Spleen (tissue), 11 donors: Measurements from ENCODE around the gene TEAD1. TPM values are rescaled to one million over a fixed set of nuclear protein-coding genes. Genes with fewer than 3 reads are reported as not detected.

Source experiments
- DNase-seq: peaks from one replicate; pipeline ENCODE4 v3.0.0-alpha.2; 2020
- H3K27ac ChIP-seq, 8 donors: fragments of 200-600 bp; sonication (generic) in 7 of 8; 1 replicate in 4 of 8; 2 replicates in 4 of 8; pipeline versions ENCODE4 v1.5.0 to v1.8.0; 2016 to 2021; ENCODE audit warnings: inconsistent platforms in 4 of 8, mild to moderate bottlenecking in 4 of 8, moderate library complexity in 1 of 8
- H3K27me3 ChIP-seq, 7 donors: fragments of 200-600 bp; sonication (generic) in 6 of 7; replicated peaks in 1 of 7; 1 replicate in 4 of 7; 2 replicates in 3 of 7; pipeline versions ENCODE4 v1.5.0 to v1.8.0; 2016 to 2021; ENCODE audit warnings: inconsistent platforms in 3 of 7, mild to moderate bottlenecking in 1 of 7
- H3K36me3 ChIP-seq, 6 donors: fragments of 200-600 bp; sonication (generic) in 5 of 6; 1 replicate in 4 of 6; 2 replicates in 2 of 6; pipeline versions ENCODE4 v1.5.0 to v1.8.0; 2016 to 2021; ENCODE audit warnings: inconsistent platforms in 2 of 6
- H3K4me1 ChIP-seq, 6 donors: fragments of 200-600 bp; sonication (generic) in 5 of 6; 1 replicate in 3 of 6; 2 replicates in 3 of 6; pipeline versions ENCODE4 v1.5.0 to v1.8.0; 2016 to 2021; ENCODE audit warnings: inconsistent platforms in 3 of 6
- H3K4me3 ChIP-seq, 8 donors: fragments of 200-600 bp; sonication (generic) in 7 of 8; 1 replicate in 4 of 8; 2 replicates in 4 of 8; pipeline versions ENCODE4 v1.5.0 to v1.8.0; 2016 to 2021; ENCODE audit warnings: inconsistent platforms in 4 of 8, mild to moderate bottlenecking in 4 of 8, moderate library complexity in 2 of 8
- H3K9me3 ChIP-seq, 8 donors: fragments of 200-600 bp; sonication (generic) in 7 of 8; 1 replicate in 4 of 8; 2 replicates in 4 of 8; pipeline versions ENCODE4 v1.5.0 to v1.8.0; 2016 to 2021; ENCODE audit warnings: inconsistent platforms in 4 of 8
- CTCF ChIP-seq, 11 experiments: fragments of 200-600 bp in 7 of 11; fragments of 450-650 bp in 4 of 11; sonication (generic) in 4 of 11; IDR thresholded peaks in 8 of 11; conservative IDR thresholded peaks in 3 of 11; 1 replicate in 7 of 11; 2 replicates in 4 of 11; pipeline versions ENCODE4 v1.4.0 to v1.8.0; 2016 to 2021; ENCODE audit warnings: antibody characterized with exemption in 11 of 11, inconsistent platforms in 4 of 11, mild to moderate bottlenecking in 1 of 11
- POLR2A ChIP-seq, 3 donors: fragments of 450-650 bp; IDR thresholded peaks; one replicate each; pipeline ENCODE4 v1.5.1; 2017; ENCODE audit warnings: antibody characterized with exemption in 3 of 3, mild to moderate bottlenecking in 1 of 3
- POLR2AphosphoS5 ChIP-seq, 3 donors: sonication (generic); formaldehyde crosslinking; IDR thresholded peaks; one replicate each; pipeline ENCODE4 v1.5.1; 2017; ENCODE audit warnings: antibody characterized with exemption in 3 of 3
- WGBS, 5 donors: extraction: QIAGEN DNeasy Blood & Tissue Kit in 3 of 5; methylation state at CpG; one replicate each; pipeline versions ENCODE4 v1.1.5 to v1.1.7; 2013 to 2018; 5-methylcytosine and 5-hydroxymethylcytosine counted together
- intact Hi-C: fragments of 100-400 bp; cut with DNase I; formaldehyde crosslinking; loops from one replicate; pipeline ENCODE4 v1.15.0; 2023; ENCODE audit warnings: low total_unique reads
- polyA plus RNA-seq, 3 donors: library from polyadenylated mRNA; stranded (reverse); fragments of 200-250 nt; gene quantifications; one replicate each; pipeline ENCODE4 v1.2.1, GENCODE V29; 2013
- total RNA-seq, 7 donors: library from RNA; depleted of rRNA in 3 of 7; stranded (reverse); fragments of >200 nt in 3 of 7; fragmentation: NEBNext Ultra II Directional in 4 of 7; extraction: Animal tissue kit (Norgen Biotek cat#: 25700) in 4 of 7; gene quantifications; one replicate each; pipeline versions ENCODE4 v1.1.0 to v1.2.1, GENCODE V29; 2016 to 2021
- donor health status: healthy with polysubstance abuse.
- donor health status: DM: no; HTN: no; CAD: no; lungs with moderate emphysema.
- donor health status: DM: no; HTN: no; CAD: no.
- donor health status: Bipolar disorder and iron deficiency.
- donor health status: healthy.
- donor health status: DM: no; HTN: no; CAD: no.
- donor health status: DM: yes; HTN: yes; CAD: no.

The TEAD1 gene
- total and polyA plus RNA-seq, 10 donors, result 0.93 to 46.0 (median 18.6) TPM

- Histone ChIP-seq H3K27ac (no peak overlapping the region), H3K9me3 (no peaks in the 10 kb centered on the region), H3K4me1 (peaks cover 0 to 11% (median 0%) of the 10 kb centered on the region in 6 donors), H3K27me3 (no peaks in the 10 kb centered on the region), H3K4me3 (no peak overlapping the region), H3K36me3 (peaks cover 0 to 14% (median 0%) of the 10 kb centered on the region in 6 donors)
- TF ChIP-seq POLR2A (IDR thresholded peaks at IDR 0.05) (no peak), CTCF (IDR thresholded peaks at IDR 0.05 in 8 of 11, conservative IDR thresholded peaks at IDR 0.05 in 3 of 11) (no peak), POLR2AphosphoS5 (IDR thresholded peaks at IDR 0.05) (no peak)
- no peak for DNase-seq
- 77 to 89% (median 81%) methylated on average over 3 of the region's 3 CpGs for WGBS, 5 donors
- intact Hi-C loops, result no loop called here
Measured at GRCh38 chr11:12767027-12767426, 92.8 kb downstream of the TEAD1 start.

DNA sequence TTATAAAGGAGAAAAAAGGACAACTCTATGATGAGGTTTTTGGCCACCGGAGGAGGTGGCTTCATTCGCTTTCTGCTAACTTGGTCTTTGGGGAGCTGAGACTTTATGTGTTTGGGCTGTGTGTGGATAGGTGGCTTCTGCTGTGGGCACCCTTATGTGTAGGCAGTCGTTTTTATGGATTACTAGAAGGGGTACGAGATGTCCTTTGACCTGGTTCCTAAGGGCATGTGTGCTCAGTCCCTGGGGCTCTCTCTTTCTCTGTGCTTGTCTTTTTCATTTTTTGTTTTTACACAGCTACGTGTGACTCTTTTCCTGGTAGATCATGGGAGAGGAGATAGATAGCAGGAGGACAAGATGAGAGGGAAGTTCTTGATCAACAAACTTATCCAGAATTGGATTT, 93.4 kb downstream of the TEAD1 start:
- peaks cover 0 to 14% (median 0%) of the 10 kb centered on the region in 6 donors for H3K36me3 ChIP-seq
- no peaks in the 10 kb centered on the region for H3K27me3 ChIP-seq
- no peaks in the 10 kb centered on the region for H3K9me3 ChIP-seq
- no peak for DNase-seq
- TF ChIP-seq POLR2A (IDR thresholded peaks at IDR 0.05) (no peak), POLR2AphosphoS5 (IDR thresholded peaks at IDR 0.05) (no peak), CTCF (IDR thresholded peaks at IDR 0.05 in 8 of 11, conservative IDR thresholded peaks at IDR 0.05 in 3 of 11) (no peak)
- no peak overlapping the region for H3K27ac ChIP-seq
- 75 to 91% (median 86%) methylated on average over 5 of the region's 5 CpGs for WGBS, 5 donors
- intact Hi-C loops, result no loop called here
- peaks cover 0 to 11% (median 0%) of the 10 kb centered on the region in 6 donors for H3K4me1 ChIP-seq
- H3K4me3 ChIP-seq, result no peak overlapping the region

DNA sequence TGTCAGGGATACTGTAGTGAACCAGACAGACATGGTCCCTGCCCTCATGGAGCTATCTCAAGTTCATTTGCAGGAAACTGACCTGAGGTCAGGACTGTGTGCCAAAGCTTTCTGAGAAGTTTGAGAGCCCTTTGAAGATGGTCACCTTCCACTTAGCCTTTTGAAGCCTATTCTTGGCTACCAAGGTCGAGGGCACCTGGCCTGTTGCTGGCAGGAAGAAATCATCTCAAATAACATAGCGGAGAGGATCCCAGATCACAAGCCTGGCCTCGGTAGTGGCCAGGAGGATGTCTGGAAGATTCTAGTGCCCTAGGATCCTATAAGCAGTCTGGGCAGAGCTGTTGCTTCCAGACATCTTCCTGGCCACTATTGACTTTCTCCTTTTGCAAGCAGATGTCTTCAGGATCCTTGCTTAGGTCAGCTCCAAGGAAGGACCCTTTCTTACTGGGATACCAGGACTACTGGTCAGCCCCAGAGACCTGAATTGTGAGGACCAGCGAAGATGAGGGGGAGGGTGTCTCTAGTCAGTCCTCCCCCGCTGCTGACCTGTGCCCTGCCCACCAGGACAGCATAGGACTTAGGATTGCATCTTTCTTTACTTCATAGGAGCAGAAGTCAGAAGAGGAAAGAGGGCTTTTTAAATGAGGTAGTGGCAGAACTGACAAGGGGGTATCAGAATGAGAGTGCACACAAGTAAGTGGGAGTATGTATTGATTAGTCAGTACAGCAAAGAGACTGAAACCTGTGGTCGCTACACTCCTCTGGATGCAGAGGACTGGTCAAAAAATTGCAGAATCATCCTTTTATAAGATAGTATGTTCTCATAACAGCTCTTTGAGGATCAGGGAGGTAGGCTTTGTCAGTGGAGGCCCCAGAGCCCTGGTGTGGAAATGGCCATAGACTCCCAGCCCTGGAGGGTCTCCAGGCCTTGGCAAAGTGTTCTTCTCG, 94.8 kb downstream of the TEAD1 start:
- intact Hi-C loops, result no loop called here
- Histone ChIP-seq H3K9me3 (no peaks in the 10 kb centered on the region), H3K4me1 (peaks cover 0 to 11% (median 0%) of the 10 kb centered on the region in 6 donors), H3K27ac (no peak overlapping the region), H3K27me3 (no peaks in the 10 kb centered on the region), H3K36me3 (peaks cover 0 to 14% (median 0%) of the 10 kb centered on the region in 6 donors), H3K4me3 (no peak overlapping the region)
- 71 to 77% (median 74%) methylated on average over 7 of the region's 7 CpGs for WGBS, 5 donors
- TF ChIP-seq POLR2AphosphoS5 (IDR thresholded peaks at IDR 0.05) (no peak), CTCF (IDR thresholded peaks at IDR 0.05 in 8 of 11, conservative IDR thresholded peaks at IDR 0.05 in 3 of 11) (no peak), POLR2A (IDR thresholded peaks at IDR 0.05) (no peak)
- DNase-seq, result no peak

DNA sequence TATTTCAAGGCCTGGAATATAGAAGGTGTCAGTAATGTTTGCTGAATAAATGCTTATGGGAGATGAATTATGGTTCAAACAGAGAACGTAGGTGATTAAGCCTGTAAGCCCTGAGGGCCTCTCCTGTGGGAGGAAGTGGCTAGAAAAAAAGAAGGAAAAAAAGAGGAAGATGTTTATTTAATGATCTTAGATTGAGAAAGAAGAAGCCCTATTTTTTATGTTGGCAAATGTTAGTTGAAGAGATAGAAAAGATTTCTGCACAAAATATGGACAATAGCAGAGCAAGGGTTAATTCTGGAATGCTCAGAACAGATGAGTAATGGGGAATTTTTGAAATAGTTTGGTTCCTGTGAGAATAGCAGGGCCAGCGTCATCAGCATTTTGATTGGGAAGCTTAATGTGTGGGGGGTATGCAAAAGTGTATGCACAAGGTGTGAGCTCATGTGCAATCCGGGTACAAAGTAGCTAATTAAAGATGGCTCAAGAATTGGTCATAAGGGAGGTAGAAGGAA, 95.7 kb downstream of the TEAD1 start:
- Histone ChIP-seq H3K27ac (no peak overlapping the region), H3K27me3 (no peaks in the 10 kb centered on the region), H3K4me1 (peaks cover 0 to 11% (median 0%) of the 10 kb centered on the region in 6 donors), H3K4me3 (no peak overlapping the region), H3K36me3 (peaks cover 0 to 7% (median 0%) of the 10 kb centered on the region in 6 donors), H3K9me3 (no peaks in the 10 kb centered on the region)
- TF ChIP-seq POLR2A (IDR thresholded peaks at IDR 0.05) (no peak), CTCF (IDR thresholded peaks at IDR 0.05 in 8 of 11, conservative IDR thresholded peaks at IDR 0.05 in 3 of 11) (no peak), POLR2AphosphoS5 (IDR thresholded peaks at IDR 0.05) (no peak)
- intact Hi-C loops, result no loop called here
- DNase-seq, result no peak
- 29 to 43% (median 37%) methylated on average over 3 of the region's 3 CpGs for WGBS, 5 donors
